Activated CD4-positive, alpha-beta T cell treated with anti-CD3 and anti-CD28 coated beads, Interleukin-2, amount 50 U/mL, for 48 hours (primary cell): Measurements from ENCODE around the gene BRPF3.
A peak's percentile ranks its signal among the peaks of the same experiment; 100 is the strongest.
"Not testable (repeated sequence)": the region's sequence is repeated elsewhere in the genome, so short reads cannot be mapped to it uniquely, and the experiment has no call there.

Experiments
- DNase-seq, 2 experiments: peaks; one replicate each; pipeline ENCODE4 v3.0.0-alpha.2; 2020

The BRPF3 gene

DNA sequence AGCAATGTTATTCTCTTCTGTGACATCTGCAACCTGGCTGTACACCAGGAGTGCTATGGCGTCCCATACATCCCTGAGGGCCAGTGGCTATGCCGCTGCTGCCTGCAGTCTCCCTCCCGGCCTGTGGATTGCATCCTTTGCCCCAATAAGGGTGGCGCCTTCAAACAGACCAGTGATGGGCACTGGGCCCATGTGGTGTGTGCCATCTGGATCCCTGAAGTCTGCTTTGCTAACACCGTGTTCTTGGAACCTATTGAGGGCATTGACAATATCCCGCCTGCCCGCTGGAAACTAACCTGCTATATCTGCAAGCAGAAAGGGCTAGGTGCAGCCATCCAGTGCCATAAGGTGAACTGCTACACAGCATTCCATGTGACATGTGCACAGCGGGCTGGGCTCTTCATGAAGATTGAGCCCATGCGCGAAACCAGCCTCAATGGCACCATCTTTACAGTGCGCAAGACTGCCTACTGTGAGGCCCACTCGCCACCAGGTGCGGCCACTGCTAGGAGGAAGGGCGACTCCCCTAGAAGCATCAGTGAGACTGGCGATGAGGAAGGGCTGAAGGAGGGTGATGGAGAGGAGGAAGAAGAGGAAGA lies 4.6 kb downstream of the BRPF3 start:
- no peak for DNase-seq

- no peak for DNase-seq
Observed at GRCh38 chr6:36201612-36202011, 5.1 kb downstream of the BRPF3 start.

GRCh38 chr6:36202101-36202500 lies 5.6 kb downstream of the BRPF3 start:
- DNase-seq: no peak

DNA sequence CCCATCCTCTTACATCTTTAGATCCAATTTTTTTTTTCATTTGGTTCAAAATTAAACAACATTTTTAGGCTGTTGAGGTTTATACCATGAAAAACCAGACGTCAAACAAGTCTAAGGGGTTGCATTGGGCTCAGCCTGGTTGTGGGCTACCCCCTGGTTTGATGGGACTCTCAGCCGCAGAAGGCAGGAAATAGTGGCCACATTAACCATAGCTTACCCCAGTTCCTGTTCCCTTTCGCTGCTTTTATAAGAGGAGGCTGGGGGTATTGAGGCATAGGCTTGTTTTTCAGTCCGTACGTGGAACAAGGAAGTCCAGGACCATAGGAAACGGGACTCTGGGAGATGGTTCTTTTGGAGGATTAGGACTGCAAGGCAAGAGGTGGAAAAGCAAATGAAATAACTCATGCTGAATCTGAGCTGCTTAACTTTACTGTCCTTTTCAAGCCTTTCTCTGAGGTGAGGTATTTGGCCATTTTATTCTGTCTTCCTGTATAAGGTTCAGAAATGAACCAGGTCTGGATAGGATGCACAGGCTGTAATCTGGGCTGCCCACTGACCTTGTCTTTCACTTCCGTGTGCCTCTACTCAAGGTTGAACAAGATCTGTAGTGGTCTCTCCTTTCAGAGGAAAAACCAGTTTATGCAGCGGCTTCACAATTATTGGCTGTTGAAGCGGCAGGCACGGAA lies 7.7 kb downstream of the BRPF3 start:
- DNase-seq: peak; percentile 11 to 23

GRCh38 chr6:36207155-36207554 lies 10.6 kb downstream of the BRPF3 start:
- no peak for DNase-seq

GRCh38 chr6:36209606-36210005 lies 13.1 kb downstream of the BRPF3 start:
- no peak for DNase-seq

DNA sequence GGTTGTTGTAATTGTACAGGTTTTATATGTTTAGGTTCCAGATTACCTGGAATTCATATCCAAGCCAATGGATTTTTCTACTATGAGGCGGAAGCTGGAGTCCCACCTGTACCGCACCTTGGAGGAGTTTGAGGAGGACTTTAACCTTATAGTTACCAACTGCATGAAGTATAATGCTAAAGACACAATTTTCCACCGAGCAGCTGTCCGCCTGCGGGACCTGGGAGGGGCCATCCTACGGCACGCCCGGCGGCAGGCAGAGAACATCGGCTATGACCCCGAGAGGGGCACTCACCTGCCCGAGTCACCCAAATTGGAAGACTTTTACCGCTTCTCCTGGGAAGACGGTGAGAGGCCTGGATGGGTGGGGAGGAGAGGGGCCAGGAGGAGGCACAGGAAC lies 13.6 kb downstream of the BRPF3 start:
- DNase-seq: no peak

GRCh38 chr6:36210886-36211595 lies 14.5 kb downstream of the BRPF3 start:
- DNase-seq: no peak

- no peak for DNase-seq
Observed at GRCh38 chr6:36216559-36216958, 20.0 kb downstream of the BRPF3 start.

DNA sequence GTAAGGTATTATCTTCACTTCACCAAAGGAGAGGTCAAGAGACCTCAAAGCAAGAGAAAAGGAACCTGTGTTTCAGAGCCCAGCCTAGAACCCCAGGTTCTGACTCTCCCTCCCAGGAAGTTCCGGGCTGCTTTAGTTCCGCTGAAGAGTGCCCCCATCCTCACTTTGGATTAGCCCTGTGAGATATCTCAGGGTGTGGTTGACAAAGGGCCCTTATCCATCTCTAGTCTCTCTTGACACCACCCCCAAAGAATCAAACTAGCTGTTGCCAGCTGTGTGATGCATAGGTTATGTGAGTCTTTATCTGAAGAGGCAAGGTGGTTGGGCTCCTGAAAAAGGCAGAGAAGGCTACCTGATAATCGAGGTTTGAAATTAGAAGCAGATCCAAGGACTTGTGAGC lies 20.6 kb downstream of the BRPF3 start:
- no peak for DNase-seq

GRCh38 chr6:36217946-36218345 lies 21.4 kb downstream of the BRPF3 start:
- DNase-seq: no peak

DNA sequence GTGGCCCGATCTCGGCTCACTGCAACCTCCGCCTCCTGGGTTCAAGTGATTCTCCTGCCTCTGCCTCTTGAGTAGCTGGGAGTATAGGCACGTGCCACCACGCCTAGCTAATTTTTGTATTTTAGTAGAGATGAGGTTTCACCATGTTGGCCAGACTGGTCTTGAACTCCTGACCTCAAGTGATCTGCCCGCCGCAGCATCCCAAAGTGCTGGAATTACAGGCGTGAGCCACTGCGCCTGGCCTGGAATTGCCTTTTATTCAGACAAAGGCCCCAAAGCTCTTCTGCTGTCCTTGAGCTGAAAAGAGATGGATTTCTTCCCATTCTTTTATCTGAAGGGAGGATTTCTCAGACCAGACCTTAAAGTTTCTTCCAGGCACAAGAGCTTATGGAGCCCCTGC lies 22.0 kb downstream of the BRPF3 start:
- not testable (repeated sequence) for DNase-seq

DNA sequence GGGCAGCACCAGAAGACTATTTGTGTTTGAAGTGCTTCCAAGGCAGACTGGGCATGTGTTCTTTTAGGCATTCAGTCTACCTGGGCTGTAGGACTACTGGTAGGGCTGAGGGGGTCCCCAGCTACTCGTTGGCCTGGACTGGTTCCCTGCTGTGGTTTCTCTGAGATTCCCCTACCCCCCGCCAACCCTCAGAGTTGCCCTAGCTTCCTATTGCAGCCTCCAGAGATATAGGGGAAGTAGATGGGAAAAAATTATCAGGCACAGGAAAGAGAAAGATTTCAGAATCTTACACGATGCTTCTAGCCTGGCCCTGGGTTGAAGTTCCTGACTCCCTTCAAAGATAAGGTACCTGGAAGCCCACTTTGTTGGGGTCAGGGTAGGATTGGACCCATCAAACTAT lies 22.5 kb downstream of the BRPF3 start:
- DNase-seq: no peak

DNA sequence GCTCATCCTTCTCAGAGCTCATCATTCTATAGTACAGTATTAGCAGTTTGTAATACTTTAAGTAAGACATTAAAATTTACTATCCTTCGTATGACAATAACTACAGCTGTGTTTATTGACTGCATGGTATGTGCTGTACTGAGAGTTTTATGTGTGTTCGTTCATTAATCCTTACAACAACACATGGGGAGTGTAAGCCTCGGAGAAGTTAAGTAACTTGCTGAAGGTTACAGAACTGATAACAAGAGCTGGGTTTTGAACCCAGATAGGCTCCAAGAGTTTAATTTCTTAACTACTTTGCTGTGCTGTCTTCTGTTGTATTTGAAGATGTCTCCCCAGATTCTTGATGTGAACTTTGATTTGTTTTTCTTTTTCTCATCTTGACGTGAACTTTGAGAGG lies 23.7 kb downstream of the BRPF3 start:
- no peak for DNase-seq

DNA sequence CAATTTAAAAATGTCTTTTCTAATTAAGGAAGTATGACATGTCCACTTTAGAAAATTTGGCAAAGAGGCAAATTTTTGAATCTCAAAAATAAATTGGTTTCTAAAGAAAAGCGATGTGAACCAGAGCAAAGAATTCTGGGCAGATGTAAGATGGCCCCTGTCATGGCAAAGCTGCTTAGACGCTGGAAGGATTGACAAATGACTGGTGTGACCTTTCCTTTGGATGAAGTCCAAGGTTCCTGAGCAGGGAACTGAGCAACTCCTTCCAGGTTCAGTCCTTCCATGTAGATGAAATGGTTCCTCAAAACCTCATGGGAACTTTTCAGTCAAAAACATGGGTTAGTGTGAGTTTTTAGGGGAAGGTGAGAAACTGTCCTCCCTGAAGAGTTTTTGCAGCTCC lies 25.1 kb downstream of the BRPF3 start:
- DNase-seq: no peak

DNA sequence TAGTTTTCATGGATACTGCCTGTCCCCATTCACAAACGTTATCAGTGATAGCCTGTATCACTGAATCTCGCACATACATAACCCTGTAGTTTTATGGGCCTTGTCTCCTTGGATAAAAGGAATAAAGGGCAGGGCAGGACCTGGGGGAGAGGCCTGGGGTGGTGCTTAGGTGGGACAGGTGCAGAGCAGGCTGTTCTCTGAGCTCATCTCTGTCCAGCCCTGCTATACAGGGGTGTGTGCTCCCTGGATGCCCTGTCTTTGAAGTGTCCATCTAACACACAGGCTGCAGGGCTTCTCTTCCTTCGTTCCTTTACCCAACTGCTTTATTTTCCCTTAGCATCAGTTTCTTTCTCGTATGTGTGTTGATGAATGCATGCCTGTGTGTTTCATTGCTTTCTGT lies 26.4 kb downstream of the BRPF3 start:
- DNase-seq: no peak

DNA sequence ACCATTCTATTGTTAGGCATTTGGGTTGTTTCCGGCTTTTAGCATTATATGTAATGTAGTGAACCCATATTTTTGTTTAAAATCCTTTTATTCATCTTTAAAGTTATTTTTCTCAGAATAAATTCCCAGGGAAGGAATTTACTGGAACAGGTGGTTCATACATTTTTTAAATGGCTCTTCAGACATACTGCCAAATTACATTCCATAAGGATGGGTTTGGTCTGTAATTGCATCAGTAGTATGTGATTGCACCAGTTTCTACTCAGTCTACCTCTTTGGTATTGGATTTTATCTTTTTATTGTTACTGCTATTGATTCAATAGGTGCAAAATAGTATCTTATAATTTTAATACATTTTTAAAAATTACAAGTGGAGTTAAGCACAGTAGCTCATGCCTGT lies 27.2 kb downstream of the BRPF3 start:
- no peak for DNase-seq

DNA sequence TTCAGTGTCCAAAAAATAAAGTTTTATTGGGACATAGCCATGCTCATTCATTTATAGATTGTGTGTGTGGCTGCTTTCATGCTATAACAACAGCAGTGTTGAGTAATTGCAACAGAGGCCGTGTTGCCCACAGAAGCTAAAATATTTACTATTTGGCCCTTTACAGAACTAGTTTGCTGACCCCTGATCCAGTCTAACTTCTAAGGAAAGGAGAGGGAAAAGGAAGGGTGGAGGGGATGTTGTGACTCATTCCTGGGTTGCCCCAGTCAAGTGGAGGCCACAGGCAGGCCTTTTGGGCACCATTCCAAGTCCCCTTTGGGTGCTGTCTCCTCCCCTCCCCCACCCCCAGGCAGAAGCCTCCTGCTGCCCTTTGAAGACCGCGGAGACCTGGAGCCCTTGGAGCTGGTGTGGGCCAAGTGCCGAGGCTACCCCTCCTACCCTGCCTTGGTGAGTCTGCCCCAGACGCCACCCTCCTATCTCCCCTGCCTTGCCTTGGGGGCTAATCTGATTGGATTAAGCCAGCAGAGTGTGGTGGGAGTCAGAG lies 28.4 kb downstream of the BRPF3 start:
- DNase-seq: no peak

DNA sequence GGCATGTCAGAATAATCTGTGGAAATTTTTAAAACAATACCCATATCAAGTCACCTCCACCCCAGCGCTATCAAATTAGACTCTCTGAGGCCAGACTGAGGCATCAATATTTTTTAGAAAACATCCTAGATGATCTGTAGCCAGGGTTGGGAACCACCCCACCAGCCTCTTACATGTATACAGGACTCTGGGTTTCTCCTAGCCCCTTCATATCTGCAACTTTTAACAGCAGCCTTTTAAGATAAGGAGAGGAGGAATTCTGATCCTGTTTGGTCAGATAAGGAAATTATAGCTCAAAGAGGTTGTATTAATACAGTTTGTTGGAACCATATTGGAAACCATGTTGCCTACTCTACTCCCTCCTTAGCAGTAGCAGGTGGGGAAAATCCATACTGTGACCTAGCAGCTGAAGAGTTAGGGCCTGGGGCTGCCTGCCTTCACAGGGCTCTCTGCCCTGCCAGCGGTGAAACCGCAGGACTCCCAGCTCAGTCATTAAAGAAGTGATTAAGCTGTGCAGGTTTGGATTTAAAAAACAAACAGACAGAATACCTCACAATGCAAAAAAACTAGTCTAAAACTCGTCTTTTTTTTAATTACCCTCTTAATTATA lies 30.0 kb downstream of the BRPF3 start:
- no peak for DNase-seq

- DNase-seq: no peak
Observed at GRCh38 chr6:36227379-36228228, 31.1 kb downstream of the BRPF3 start.

- DNase-seq: no peak
Observed at GRCh38 chr6:36229223-36229622, 32.7 kb downstream of the BRPF3 start.

DNA sequence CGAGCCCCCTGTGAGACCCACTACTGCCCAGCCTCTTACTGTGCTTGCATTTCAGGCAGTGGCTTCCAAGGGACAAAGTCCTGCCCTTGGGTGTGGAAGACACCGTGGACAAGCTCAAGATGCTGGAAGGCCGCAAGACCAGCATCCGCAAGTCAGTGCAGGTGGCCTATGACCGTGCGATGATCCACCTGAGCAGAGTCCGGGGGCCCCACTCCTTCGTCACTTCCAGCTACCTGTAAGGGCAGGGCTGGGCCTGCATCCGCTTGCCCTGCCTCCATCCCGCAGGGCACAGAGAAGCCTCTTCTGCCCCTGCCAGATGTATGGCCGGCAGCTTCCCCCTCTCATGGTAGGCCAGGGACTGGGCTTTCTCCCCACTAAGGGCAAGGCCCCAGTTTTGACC lies 33.8 kb downstream of the BRPF3 start:
- DNase-seq: no peak

DNA sequence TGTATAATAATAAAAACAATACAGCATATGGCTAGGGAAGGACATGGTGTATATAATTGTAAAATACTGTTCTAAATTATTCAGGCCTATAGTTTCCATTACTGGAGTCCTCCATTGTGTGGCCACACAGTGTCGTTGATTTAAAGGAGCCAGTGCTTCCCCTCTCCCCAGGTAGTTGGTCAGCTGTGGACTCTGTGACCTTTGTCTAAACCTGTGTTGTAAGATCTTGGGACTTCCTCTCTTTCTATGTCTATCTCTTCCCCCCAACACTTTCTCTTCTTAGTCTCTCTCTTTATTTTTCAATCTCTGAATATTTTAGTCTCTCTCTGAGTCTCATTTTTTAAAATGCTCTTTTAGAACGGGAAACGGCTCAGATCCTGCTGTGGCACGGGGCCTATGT lies 35.6 kb downstream of the BRPF3 start:
- DNase-seq: no peak
